ENCODE data around the gene SLC25A41.

DNA sequence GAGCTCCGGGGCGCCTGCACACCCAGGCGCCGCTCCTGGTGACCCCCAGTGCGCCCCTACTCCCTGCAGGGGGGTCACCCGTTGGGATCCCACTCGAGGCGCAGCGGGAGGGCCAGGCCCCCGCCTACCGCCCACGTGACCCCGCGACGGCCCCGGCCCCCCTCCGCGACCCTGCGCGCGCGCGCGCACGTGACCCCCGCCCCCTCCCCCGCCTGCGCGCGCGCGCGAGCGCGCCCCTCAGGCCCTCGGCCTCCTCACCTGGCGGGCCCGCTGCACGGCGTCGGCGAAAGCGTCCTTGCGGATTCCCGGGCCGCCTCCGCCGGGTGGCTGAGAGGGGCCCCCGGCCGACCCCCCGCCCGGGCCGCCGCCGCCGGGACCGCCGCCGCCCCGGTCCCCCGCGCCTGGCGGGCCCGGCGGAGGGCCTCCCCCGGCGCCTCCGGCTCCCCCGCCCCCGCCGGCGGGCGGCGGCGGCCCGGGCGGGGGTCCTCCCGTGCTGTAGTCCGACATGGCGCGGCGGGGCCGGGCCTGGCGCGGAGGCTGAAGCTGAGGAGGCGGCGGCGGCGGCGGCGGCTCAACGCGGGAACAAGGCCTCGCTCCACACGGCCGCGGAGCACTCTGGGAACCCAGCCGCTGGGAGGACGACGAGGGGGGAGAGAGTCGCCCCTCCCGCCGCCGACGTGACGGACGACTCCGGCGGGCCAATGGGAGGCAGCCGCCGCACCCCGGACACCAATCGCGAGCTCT is 9.2 kb downstream of the SLC25A41 start, which contains the start of gene KHSRP:
- TF ChIP-seq POLR2A (IDR thresholded peaks at IDR 0.05), result peak in 1 of 2 donors; percentile 77
- TF ChIP-seq, protein P1, sequence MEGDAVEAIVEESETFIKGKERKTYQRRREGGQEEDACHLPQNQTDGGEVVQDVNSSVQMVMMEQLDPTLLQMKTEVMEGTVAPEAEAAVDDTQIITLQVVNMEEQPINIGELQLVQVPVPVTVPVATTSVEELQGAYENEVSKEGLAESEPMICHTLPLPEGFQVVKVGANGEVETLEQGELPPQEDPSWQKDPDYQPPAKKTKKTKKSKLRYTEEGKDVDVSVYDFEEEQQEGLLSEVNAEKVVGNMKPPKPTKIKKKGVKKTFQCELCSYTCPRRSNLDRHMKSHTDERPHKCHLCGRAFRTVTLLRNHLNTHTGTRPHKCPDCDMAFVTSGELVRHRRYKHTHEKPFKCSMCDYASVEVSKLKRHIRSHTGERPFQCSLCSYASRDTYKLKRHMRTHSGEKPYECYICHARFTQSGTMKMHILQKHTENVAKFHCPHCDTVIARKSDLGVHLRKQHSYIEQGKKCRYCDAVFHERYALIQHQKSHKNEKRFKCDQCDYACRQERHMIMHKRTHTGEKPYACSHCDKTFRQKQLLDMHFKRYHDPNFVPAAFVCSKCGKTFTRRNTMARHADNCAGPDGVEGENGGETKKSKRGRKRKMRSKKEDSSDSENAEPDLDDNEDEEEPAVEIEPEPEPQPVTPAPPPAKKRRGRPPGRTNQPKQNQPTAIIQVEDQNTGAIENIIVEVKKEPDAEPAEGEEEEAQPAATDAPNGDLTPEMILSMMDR (IDR thresholded peaks at IDR 0.05), result no peak

Data from lower leg skin (tissue), 3 donors.